ENCODE measurements around the gene AKIP1. TPM values are rescaled to one million over a fixed set of nuclear protein-coding genes. Genes with fewer than 3 reads are reported as not detected.

AKIP1 gene
- total RNA-seq, 1 donor from 2014 or later, result 23.0 TPM

DNA sequence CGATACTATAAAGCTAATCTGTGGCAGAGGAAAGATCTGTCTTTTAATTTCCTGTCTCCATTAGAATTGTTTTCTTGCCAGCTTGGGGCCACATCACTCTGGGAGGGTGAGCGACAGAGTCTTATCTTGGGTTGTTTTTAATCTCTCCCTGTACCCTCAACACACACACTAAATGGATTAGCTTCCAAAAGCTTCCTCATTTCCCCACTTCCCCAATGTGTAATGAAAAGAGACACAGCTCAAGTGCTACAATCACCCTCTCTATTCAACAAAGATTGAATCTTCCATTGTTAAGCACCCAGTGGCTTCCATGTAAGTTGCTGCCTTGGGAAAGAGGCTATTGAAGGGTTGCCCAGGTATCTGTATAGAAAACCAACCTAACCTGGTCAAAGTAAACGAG is 37.9 kb downstream of the AKIP1 start:
- peaks cover 17 to 48% (median 43%) of the 10 kb centered on the region in 3 donors for H3K36me3 ChIP-seq (ENCODE audit: control insufficient read depth in 3 of 3, insufficient read depth in 3 of 3, low read length in 3 of 3)
- H3K9me3 ChIP-seq (ENCODE audit: control insufficient read depth in 3 of 3, low read length in 3 of 3), result no peaks in the 10 kb centered on the region
- no peaks in the 10 kb centered on the region for H3K4me1 ChIP-seq (ENCODE audit: control insufficient read depth in 3 of 3, insufficient read depth in 3 of 3, low read length in 3 of 3)
- H3K4me3 ChIP-seq (ENCODE audit: low read length in 3 of 3), result no peak overlapping the region
- H3K27ac ChIP-seq (ENCODE audit: low read depth, low read length), result no peak overlapping the region
- no peaks in the 10 kb centered on the region for H3K27me3 ChIP-seq (ENCODE audit: control insufficient read depth in 3 of 3, insufficient read depth in 3 of 3, low read length in 3 of 3)
- no peak overlapping the region for H3K9ac ChIP-seq (ENCODE audit: low read depth in 1 of 3, low read length in 3 of 3)

GRCh38 chr11:8956860-8957259 is 45.9 kb downstream of the AKIP1 start:
- peaks cover 11 to 36% (median 29%) of the 10 kb centered on the region in 3 donors for H3K36me3 ChIP-seq (ENCODE audit: control insufficient read depth in 3 of 3, insufficient read depth in 3 of 3, low read length in 3 of 3)
- peaks cover 6 to 9% (median 8%) of the 10 kb centered on the region in 3 donors for H3K4me1 ChIP-seq (ENCODE audit: control insufficient read depth in 3 of 3, insufficient read depth in 3 of 3, low read length in 3 of 3)
- no peaks in the 10 kb centered on the region for H3K27me3 ChIP-seq (ENCODE audit: control insufficient read depth in 3 of 3, insufficient read depth in 3 of 3, low read length in 3 of 3)
- H3K4me3 ChIP-seq (ENCODE audit: low read length in 3 of 3), result no peak overlapping the region
- H3K9ac ChIP-seq (ENCODE audit: low read depth in 1 of 3, low read length in 3 of 3), result no peak overlapping the region
- no peaks in the 10 kb centered on the region for H3K9me3 ChIP-seq (ENCODE audit: control insufficient read depth in 3 of 3, low read length in 3 of 3)
- H3K27ac ChIP-seq (ENCODE audit: low read depth, low read length), result no peak overlapping the region

DNA sequence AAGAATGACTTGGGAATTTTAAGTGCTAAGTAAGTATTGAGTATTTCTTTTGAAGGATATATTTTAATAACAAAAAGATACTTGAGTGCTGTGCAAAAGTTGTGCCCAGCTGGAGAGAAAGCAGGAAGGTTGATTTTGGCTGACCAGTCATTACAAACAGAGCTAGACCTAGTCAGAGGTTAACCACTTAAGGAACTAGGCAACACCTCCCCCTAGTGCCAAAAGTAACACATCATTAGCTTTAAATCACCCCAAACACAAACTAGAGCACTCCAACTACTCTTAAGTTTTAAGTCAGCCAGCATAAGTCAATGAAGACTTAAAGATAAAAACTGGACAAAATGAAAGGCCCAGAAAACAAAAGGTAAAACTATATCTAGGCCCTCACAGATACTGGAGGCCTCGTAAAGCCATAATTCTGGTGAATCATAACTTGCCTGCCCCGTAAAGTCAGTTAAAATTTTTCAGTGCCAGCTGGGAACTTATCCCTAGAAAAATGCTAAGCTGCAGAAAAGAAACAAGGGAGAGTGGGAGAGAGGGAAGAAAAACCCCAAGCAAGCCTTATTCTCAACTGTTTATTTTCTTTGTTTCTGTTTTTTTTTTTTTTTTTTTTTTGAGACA is 48.7 kb downstream of the AKIP1 start:
- no peak overlapping the region for H3K4me3 ChIP-seq (ENCODE audit: low read length in 3 of 3)
- peaks cover 21 to 25% (median 21%) of the 10 kb centered on the region in 3 donors for H3K4me1 ChIP-seq (ENCODE audit: control insufficient read depth in 3 of 3, insufficient read depth in 3 of 3, low read length in 3 of 3)
- H3K36me3 ChIP-seq (ENCODE audit: control insufficient read depth in 3 of 3, insufficient read depth in 3 of 3, low read length in 3 of 3), result peaks cover 8 to 22% (median 10%) of the 10 kb centered on the region in 3 donors
- no peaks in the 10 kb centered on the region for H3K9me3 ChIP-seq (ENCODE audit: control insufficient read depth in 3 of 3, low read length in 3 of 3)
- peak overlapping the region; percentile 32 for H3K27ac ChIP-seq (ENCODE audit: low read depth, low read length)
- peak overlapping the region; percentile 15 to 54 (median 26) for H3K9ac ChIP-seq (ENCODE audit: low read depth in 1 of 3, low read length in 3 of 3)
- H3K27me3 ChIP-seq (ENCODE audit: control insufficient read depth in 3 of 3, insufficient read depth in 3 of 3, low read length in 3 of 3), result no peaks in the 10 kb centered on the region

DNA sequence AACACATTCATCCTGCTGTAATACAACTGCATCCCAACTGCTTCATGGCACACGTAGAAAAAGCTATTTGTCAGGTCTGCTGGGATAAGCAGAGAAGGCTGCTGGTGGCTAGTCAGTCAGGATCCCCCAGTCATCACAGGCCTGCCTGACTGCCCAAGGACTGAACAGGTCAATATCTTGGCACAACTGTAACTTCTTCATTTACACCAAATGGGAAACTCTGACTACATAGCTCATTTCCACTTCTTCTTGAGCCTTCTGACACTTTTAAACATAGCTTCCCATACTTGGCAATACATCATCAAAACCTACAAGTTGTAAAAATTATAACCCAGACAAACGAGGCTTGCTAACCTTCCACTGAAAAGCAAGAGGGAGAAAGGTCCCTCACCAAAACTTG is 50.4 kb downstream of the AKIP1 start:
- peaks cover 0 to 17% (median 0%) of the 10 kb centered on the region in 3 donors for H3K36me3 ChIP-seq (ENCODE audit: control insufficient read depth in 3 of 3, insufficient read depth in 3 of 3, low read length in 3 of 3)
- no peaks in the 10 kb centered on the region for H3K9me3 ChIP-seq (ENCODE audit: control insufficient read depth in 3 of 3, low read length in 3 of 3)
- peaks cover 30 to 37% (median 33%) of the 10 kb centered on the region in 3 donors for H3K4me1 ChIP-seq (ENCODE audit: control insufficient read depth in 3 of 3, insufficient read depth in 3 of 3, low read length in 3 of 3)
- no peak overlapping the region for H3K4me3 ChIP-seq (ENCODE audit: low read length in 3 of 3)
- H3K27me3 ChIP-seq (ENCODE audit: control insufficient read depth in 3 of 3, insufficient read depth in 3 of 3, low read length in 3 of 3), result no peaks in the 10 kb centered on the region
- no peak overlapping the region for H3K9ac ChIP-seq (ENCODE audit: low read depth in 1 of 3, low read length in 3 of 3)
- H3K27ac ChIP-seq (ENCODE audit: low read depth, low read length), result no peak overlapping the region

DNA sequence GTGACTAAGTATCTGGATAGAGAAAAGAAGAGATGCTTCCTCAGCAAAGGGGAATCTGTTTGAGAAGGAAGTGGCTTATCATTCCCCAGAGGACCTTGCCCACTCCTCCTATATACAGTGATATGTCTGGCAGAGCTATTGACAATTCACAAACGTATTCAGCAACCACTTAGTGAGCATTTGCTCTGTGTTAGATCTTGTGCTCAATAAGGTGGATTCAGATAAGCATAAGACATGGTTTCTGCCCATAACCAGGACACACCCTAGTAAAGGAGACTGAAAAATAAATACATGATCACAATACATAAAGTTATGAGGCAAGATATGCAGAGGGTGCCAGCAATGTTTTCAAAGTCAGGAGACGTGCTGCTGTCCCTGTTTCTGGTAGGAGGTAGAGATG is 51.9 kb downstream of the AKIP1 start:
- Histone ChIP-seq H3K9me3 (ENCODE audit: control insufficient read depth in 3 of 3, low read length in 3 of 3) (no peaks in the 10 kb centered on the region), H3K27ac (ENCODE audit: low read depth, low read length) (no peak overlapping the region), H3K4me3 (ENCODE audit: low read length in 3 of 3) (peak overlapping the region in 2 of 3 donors; percentile 93), H3K27me3 (ENCODE audit: control insufficient read depth in 3 of 3, insufficient read depth in 3 of 3, low read length in 3 of 3) (no peaks in the 10 kb centered on the region), H3K36me3 (ENCODE audit: control insufficient read depth in 3 of 3, insufficient read depth in 3 of 3, low read length in 3 of 3) (peaks cover 0 to 12% (median 6%) of the 10 kb centered on the region in 3 donors), H3K4me1 (ENCODE audit: control insufficient read depth in 3 of 3, insufficient read depth in 3 of 3, low read length in 3 of 3) (peaks cover 30 to 37% (median 33%) of the 10 kb centered on the region in 3 donors), H3K9ac (ENCODE audit: low read depth in 1 of 3, low read length in 3 of 3) (peak overlapping the region; percentile 8 to 98 (median 96))

DNA sequence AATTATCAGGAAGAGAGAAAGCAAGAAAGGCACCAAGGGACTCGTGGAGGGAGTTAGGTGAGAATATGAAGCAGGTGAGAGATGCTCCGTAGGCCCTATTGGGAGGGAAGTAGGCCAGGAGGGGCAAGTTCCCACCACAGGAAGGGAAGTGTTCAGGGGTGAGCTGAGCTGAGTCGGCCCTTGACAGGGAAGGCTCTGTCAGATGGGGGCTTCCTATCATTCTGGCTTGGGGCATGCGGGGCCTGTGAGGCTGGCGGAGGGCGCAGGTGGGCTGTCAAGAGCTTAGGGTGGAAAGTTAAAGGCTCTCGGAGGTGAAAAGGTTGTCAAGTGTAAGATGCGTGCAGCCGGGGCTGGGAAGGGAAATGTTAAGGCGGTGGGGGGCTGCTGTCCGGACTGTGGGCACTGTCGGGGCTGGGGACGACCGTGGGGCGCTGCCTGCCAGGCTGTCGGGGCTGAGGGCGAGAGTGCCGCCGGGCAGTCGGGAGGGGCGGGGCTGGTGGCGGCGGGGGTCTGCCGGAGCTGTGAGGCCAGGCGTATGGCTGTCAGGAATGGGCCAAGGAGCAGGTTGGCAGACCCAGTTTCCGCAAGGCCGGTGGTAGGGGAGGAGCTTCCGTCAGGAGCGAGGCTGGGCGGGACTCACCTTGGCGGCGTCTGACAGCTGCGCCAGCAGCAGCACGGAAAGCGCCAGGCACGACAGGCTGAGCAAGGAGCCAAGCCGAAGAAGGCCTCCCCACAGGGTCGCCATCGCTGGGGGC is 52.8 kb downstream of the AKIP1 start:
- Histone ChIP-seq H3K4me3 (ENCODE audit: low read length in 3 of 3) (peak overlapping the region; percentile 91 to 93 (median 93)), H3K4me1 (ENCODE audit: control insufficient read depth in 3 of 3, insufficient read depth in 3 of 3, low read length in 3 of 3) (peaks cover 30 to 37% (median 33%) of the 10 kb centered on the region in 3 donors), H3K9ac (ENCODE audit: low read depth in 1 of 3, low read length in 3 of 3) (peak overlapping the region; percentile 89 to 98 (median 96)), H3K36me3 (ENCODE audit: control insufficient read depth in 3 of 3, insufficient read depth in 3 of 3, low read length in 3 of 3) (peaks cover 0 to 12% (median 6%) of the 10 kb centered on the region in 3 donors), H3K27me3 (ENCODE audit: control insufficient read depth in 3 of 3, insufficient read depth in 3 of 3, low read length in 3 of 3) (no peaks in the 10 kb centered on the region), H3K9me3 (ENCODE audit: control insufficient read depth in 3 of 3, low read length in 3 of 3) (no peaks in the 10 kb centered on the region), H3K27ac (ENCODE audit: low read depth, low read length) (peak overlapping the region; percentile 95)

DNA sequence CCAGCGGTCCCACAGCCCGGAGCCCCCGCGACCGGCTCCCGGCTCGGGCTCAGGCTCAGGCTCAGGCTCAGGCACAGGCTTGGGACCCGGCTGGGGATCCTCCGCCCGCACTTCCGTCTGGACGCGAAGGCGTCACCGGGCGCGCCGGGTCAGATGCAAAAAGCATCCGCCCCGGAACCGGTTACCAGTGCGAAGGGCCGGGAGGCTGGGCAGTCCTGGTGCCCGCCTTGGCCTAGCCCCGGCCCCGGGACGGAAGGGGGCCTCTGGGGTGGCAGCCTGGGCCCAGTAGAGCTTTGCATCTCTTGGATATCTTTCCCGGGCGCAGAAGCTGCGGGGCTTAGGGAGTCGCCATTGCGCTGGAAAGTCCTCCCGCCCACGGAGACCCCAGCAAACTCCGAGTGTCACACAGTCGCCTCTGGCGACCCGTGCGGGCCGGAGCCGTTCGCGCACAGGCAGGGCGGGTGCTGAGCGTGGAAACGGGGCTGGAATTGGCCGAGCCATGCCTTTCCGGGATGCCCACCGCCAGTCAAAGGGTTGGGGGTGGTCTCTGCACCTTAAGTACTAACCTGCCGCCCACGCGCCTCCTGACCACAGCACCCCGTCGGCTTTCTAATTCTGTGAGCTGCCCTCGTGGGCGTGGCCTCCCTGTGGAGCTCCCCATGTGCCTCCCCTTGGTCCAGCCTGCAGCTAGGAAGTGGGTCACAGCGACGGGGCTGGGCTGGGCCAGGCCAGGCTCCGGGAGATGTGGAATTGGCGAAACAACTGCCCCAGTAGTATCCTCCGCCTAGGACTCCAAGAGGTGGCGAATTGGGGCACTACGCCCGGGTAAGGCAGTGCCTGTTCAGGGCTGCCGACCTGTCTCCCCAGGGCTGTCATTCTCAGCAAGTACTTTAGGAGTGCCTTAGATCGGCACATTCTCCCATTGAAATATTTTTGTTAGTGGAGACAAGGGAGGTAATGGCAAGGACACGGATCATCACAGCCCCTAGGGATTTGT is 53.6 kb downstream of the AKIP1 start, which contains the start of gene TMEM9B:
TSS of gene TMEM9B (minus strand) at position 119 of the 997 bp plus-strand sequence. CDS start 129 bp downstream, outside the sequence.
- H3K4me3 ChIP-seq (ENCODE audit: low read length in 3 of 3), result peak within 1 kb of the TSS; percentile 91 to 93 (median 93)
- no peaks in the 10 kb centered on the region for H3K9me3 ChIP-seq (ENCODE audit: control insufficient read depth in 3 of 3, low read length in 3 of 3)
- peaks cover 0 to 12% (median 6%) of the 10 kb centered on the region in 3 donors for H3K36me3 ChIP-seq (ENCODE audit: control insufficient read depth in 3 of 3, insufficient read depth in 3 of 3, low read length in 3 of 3)
- H3K9ac ChIP-seq (ENCODE audit: low read depth in 1 of 3, low read length in 3 of 3), result peak within 1 kb of the TSS; percentile 89 to 98 (median 96)
- peaks cover 24 to 31% (median 31%) of the 10 kb centered on the region in 3 donors for H3K4me1 ChIP-seq (ENCODE audit: control insufficient read depth in 3 of 3, insufficient read depth in 3 of 3, low read length in 3 of 3)
- no peaks in the 10 kb centered on the region for H3K27me3 ChIP-seq (ENCODE audit: control insufficient read depth in 3 of 3, insufficient read depth in 3 of 3, low read length in 3 of 3)
- H3K27ac ChIP-seq (ENCODE audit: low read depth, low read length), result peak within 1 kb of the TSS; percentile 95

GRCh38 chr11:8967184-8967583 is 56.2 kb downstream of the AKIP1 start:
- H3K27ac ChIP-seq (ENCODE audit: low read depth, low read length), result no peak overlapping the region
- H3K36me3 ChIP-seq (ENCODE audit: control insufficient read depth in 3 of 3, insufficient read depth in 3 of 3, low read length in 3 of 3), result peaks cover 0 to 6% (median 3%) of the 10 kb centered on the region in 3 donors
- no peak overlapping the region for H3K9ac ChIP-seq (ENCODE audit: low read depth in 1 of 3, low read length in 3 of 3)

More at GRCh38 chr11:8967184-8967583, 56.2 kb downstream of the AKIP1 start:
- H3K9me3 ChIP-seq (ENCODE audit: control insufficient read depth in 3 of 3, low read length in 3 of 3), result no peaks in the 10 kb centered on the region
- peaks cover 24 to 27% (median 25%) of the 10 kb centered on the region in 3 donors for H3K4me1 ChIP-seq (ENCODE audit: control insufficient read depth in 3 of 3, insufficient read depth in 3 of 3, low read length in 3 of 3)
- no peaks in the 10 kb centered on the region for H3K27me3 ChIP-seq (ENCODE audit: control insufficient read depth in 3 of 3, insufficient read depth in 3 of 3, low read length in 3 of 3)
- H3K4me3 ChIP-seq (ENCODE audit: low read length in 3 of 3), result no peak overlapping the region

Data from skeletal muscle tissue (tissue), 4 donors.